ENCODE measurements around the gene DCAF5.
A peak's percentile ranks its signal among the peaks of the same experiment; 100 is the strongest.

Gene DCAF5

DNA sequence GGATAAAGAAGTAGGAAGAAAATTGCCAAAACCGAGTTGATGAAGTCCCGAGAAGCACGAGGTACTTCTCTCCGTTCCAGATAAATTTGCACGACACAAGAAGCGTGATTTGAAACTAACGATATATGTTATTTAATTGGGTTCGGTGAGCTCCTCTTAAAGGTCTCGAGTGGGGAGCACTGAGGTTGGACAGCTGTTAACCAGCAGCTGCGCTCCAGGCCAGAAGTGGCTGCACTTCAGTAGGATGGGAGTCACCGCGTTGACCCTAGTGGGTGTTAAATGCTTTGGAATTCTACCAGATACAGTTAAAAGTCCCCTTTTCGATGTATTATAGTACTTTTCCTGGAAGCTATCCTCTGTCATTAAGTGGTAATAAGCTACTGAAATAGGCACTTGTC, 953 bp upstream of the DCAF5 start:
- H3K4me3 ChIP-seq (replicated peaks; ENCODE audit: low read depth, low read length): peak overlapping the region; percentile 93
- DNase-seq (ENCODE audit: low read depth): no peak
- TF ChIP-seq, protein P1, sequence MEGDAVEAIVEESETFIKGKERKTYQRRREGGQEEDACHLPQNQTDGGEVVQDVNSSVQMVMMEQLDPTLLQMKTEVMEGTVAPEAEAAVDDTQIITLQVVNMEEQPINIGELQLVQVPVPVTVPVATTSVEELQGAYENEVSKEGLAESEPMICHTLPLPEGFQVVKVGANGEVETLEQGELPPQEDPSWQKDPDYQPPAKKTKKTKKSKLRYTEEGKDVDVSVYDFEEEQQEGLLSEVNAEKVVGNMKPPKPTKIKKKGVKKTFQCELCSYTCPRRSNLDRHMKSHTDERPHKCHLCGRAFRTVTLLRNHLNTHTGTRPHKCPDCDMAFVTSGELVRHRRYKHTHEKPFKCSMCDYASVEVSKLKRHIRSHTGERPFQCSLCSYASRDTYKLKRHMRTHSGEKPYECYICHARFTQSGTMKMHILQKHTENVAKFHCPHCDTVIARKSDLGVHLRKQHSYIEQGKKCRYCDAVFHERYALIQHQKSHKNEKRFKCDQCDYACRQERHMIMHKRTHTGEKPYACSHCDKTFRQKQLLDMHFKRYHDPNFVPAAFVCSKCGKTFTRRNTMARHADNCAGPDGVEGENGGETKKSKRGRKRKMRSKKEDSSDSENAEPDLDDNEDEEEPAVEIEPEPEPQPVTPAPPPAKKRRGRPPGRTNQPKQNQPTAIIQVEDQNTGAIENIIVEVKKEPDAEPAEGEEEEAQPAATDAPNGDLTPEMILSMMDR (IDR thresholded peaks at IDR 0.05; ENCODE audit: low read length, missing control alignments): no peak

DNA sequence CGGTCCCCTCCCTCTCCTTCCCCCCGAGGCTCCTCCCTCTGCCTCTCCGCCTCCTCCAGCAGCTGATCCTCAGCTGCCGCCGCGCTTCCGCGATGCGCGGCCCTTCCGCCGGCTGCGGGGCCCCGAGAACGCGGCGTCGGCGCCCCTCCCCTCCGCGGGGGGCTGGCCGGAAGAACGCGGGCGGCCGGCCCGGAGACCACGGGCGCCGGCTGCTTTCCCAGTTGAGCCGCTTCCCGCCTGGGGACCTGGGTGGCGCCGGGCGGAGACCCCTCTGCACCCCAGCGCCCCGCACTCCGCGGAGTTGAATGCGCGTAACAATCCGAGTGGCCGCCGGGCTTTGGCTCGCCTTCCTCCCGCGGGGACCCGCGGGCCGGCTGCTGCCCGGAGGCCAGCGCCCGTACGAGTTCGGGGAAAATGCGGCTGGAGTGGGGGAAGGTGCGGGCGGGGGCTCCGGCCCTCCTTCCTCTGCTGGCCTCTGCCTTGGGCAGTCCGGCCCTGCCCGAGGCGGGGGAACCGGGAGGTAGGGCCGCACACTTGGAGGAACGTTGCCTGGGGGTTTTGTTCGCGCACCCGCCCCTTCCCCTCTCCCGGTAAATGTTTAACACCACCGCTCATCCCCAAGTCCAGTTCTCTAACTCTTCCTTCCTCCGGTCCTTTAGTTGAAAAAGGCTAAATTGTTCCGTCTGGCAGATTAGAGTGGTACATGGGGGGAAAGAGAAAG, 393 bp upstream of the DCAF5 start:
- peak; percentile 96 for DNase-seq (ENCODE audit: low read depth)
- peak overlapping the region; percentile 93 for H3K4me3 ChIP-seq (replicated peaks; ENCODE audit: low read depth, low read length)
- TF ChIP-seq, protein P1 (IDR thresholded peaks at IDR 0.05; ENCODE audit: low read length, missing control alignments): no peak

DNA sequence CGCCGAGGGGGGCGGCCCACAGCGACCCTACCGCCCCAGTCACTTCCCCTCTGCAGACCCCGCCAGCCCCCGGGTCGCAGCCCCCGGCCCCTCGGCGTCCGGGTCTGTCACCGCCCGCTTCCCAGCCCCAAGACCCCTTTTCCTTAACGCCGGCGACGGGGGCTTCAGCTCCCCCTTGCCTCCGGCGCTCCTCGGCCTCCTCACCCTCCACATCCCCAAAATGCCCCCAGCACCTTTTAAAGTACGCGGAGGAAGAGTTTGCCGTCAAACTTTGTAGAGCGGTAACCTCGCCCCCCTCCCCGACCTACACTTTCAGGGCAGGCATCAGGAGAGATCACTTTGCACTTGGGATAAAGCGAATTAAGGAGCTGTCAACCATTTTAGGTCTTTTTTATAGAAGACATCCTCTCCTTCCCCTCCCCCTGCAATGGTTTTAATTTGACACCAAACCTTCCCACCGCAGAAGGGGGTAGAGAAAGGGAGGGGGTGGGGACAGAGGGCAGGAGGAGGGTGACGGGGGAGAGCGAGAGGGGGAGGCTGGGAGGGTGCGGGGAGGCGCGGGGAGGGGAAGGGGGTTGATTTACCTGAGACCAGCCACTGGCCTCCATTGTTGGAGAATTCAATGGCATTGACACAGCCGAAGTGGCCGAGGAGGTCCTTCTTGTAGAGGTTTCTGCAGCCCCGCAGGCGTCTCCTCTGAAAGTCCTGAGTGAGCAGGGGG, 578 bp downstream of the DCAF5 start:
- peak; percentile 37 for DNase-seq (ENCODE audit: low read depth)
- TF ChIP-seq, protein P1 (IDR thresholded peaks at IDR 0.05; ENCODE audit: low read length, missing control alignments): no peak
- H3K4me3 ChIP-seq (replicated peaks; ENCODE audit: low read depth, low read length): peak overlapping the region; percentile 93

DNA sequence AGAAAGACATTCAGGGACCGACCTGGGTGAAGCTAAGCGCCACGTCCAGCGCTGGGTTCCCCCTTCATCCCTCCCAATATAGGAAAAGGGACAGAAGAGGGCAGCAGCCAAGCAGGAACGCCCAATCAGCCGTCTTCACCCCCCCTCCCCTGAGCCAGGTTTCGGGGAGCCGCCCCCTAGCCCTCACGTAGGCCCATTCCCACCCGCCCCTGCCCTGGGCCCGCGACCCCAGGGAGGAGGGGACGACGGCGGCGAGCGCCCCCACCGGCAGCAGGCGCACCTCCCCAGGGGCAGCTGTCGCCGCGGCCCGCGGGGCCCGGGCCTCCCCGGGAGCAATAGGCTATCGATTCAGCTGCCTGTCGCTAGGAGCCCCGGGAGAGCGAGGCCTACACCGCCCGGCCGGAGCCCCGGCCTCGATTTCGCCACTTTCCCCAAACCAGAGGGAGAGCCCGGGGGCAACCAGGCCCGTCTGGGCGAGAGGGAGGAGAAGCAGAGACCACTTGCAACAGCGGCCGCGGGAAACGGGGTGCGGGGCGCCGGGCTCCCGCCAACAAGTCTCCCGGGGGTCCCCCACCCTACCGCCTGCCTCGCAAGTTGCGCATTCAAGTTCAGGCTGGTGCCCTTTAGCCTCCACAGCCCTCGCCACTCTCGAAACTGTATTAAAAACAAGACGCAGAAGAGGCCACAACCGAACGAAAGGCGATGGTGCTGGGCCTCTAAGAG, 1.3 kb downstream of the DCAF5 start:
- TF ChIP-seq, protein P1 (IDR thresholded peaks at IDR 0.05; ENCODE audit: low read length, missing control alignments): peak; percentile 13
- peak overlapping the region; percentile 93 for H3K4me3 ChIP-seq (replicated peaks; ENCODE audit: low read depth, low read length)
- DNase-seq (ENCODE audit: low read depth): peak; percentile 63

DNA sequence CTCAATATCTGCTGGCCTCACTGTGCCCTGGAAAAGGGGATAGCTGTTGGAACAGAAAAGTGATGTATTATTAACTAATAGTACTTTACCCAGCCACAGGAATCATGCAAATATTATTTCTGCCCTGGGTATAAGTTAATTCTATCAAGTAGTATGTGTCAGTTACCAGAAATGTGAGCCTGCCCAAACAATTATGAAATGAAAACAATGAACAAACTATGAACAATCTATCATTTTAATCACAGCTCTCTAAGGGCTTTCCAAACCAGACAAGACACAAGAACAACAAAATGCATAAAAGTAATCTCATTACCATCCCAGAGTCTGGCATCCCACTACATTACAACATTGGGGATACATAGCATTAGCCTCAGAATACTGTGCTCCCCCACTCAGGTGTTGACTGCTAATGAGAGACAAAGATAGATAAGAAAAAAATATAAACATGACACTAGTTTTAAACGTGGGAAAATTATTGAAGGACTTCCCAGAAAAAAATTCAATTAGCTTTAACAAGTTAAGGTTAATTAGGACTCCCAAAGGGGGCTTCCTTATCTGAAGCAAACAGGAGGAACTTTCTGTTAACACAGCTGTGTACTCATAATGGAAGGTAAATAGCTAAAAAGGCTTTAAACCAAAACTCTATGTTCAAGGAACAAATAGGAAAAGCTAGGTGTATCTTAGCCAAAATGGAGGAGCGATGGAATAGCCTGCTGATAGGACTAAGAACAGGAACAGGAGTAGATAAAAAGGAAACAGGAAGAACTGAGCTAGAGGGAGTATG, 3.3 kb downstream of the DCAF5 start:
- TF ChIP-seq, protein P1 (IDR thresholded peaks at IDR 0.05; ENCODE audit: low read length, missing control alignments): no peak
- peak overlapping the region; percentile 12 for H3K4me3 ChIP-seq (replicated peaks; ENCODE audit: low read depth, low read length)
- DNase-seq (ENCODE audit: low read depth): no peak

DNA sequence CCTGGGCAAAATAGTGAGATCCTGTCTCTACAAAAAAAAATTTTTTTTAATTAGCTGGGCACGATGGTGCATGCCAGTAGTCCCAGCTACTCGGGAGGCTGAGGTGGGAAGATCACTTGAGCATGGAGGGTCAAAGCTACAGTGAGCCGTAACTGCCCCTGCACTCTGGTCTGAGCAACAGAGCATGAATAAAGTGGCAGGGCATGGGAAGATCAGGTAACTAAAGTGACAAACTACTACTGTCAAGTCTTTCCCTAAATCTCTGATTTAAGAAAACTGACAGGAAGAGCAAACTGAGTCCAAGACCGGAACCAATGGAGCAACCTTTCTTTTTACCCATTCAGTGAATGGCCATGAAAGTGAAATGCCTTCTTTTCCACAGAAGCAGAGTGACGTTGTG, 10.8 kb downstream of the DCAF5 start:
- no peak overlapping the region for H3K4me3 ChIP-seq (replicated peaks; ENCODE audit: low read depth, low read length)
- DNase-seq (ENCODE audit: low read depth): no peak
- TF ChIP-seq, protein P1 (IDR thresholded peaks at IDR 0.05; ENCODE audit: low read length, missing control alignments): no peak

All from fibroblast of pulmonary artery (primary cell).